B cell (primary cell): ENCODE results near the gene TNFRSF13B. TPM values are rescaled to one million over a fixed set of nuclear protein-coding genes. Genes with fewer than 3 reads are reported as not detected.

Source experiments
- ATAC-seq: fragments of 200-7000 bp; cut with Tn5 transposase; one replicate; pipeline ENCODE4 v1.10.0; 2021; ENCODE audit warnings: low read depth, mild to moderate bottlenecking, moderate number of reproducible peaks, moderate library complexity
- CTCF ChIA-PET: fragments of 350-600 bp; sonication (Branson Sonifier 250); formaldehyde crosslinking; loops from one replicate; lab custom pipeline; 2021; ENCODE audit warnings: antibody characterized with exemption, inconsistent platforms; lab: Charles Lee
- POLR2A ChIA-PET: fragments of 350-600 bp; sonication (Branson Sonifier 250); formaldehyde crosslinking; loops from one replicate; lab custom pipeline; 2021; ENCODE audit warnings: antibody characterized with exemption; lab: Charles Lee
- DNase-seq: peaks from one replicate; pipeline ENCODE4 v3.0.0; 2013
- H2AFZ ChIP-seq: 2 replicates; pipeline ENCODE4 v1.6.1; 2012; ENCODE audit warnings: mild to moderate bottlenecking, low read depth, low read length; ENCODE audit not compliant: insufficient read depth, poor library complexity, severe bottlenecking
- H3K27ac ChIP-seq, 2 donors: 1 replicate in 1 of 2; 2 replicates in 1 of 2; pipeline ENCODE4 v1.5.1; 2012 to 2013; ENCODE audit warnings: low read length in 2 of 2, mild to moderate bottlenecking in 2 of 2, moderate library complexity in 1 of 2
- H3K27me3 ChIP-seq, 4 experiments: fragments of 200-600 bp in 1 of 4; sonication (generic) in 1 of 4; replicated peaks in 1 of 4; 1 replicate in 2 of 4; 2 replicates in 2 of 4; pipeline versions ENCODE4 v1.6.1 to v1.7.0; 2013 to 2016; ENCODE audit warnings: low read length in 3 of 4, mild to moderate bottlenecking in 2 of 4, mixed read lengths in 1 of 4, moderate library complexity in 1 of 4; ENCODE audit not compliant: insufficient read depth in 4 of 4, control insufficient read depth in 3 of 4; ENCODE audit errors: control extremely low read depth in 1 of 4
- H3K36me3 ChIP-seq, 2 experiments: replicated peaks in 1 of 2; 1 replicate in 1 of 2; 2 replicates in 1 of 2; pipeline versions ENCODE4 v1.6.1 to v1.7.1; 2013; ENCODE audit warnings: low read length in 1 of 2; ENCODE audit not compliant: insufficient read depth in 2 of 2, control insufficient read depth in 1 of 2; ENCODE audit errors: control extremely low read depth in 1 of 2, extremely low read depth in 1 of 2
- H3K4me1 ChIP-seq, 2 donors: fragments of 200-600 bp in 1 of 2; sonication (generic) in 1 of 2; 1 replicate in 1 of 2; 2 replicates in 1 of 2; pipeline versions ENCODE4 v1.5.1 to v1.6.1; 2013 to 2017; ENCODE audit warnings: low read length in 2 of 2; ENCODE audit not compliant: control insufficient read depth in 2 of 2, insufficient read depth in 2 of 2
- H3K4me2 ChIP-seq: replicated peaks from 2 replicates; pipeline ENCODE3; 2012; ENCODE audit warnings: mild to moderate bottlenecking, low read depth, low read length; ENCODE audit not compliant: poor library complexity, severe bottlenecking
- H3K4me3 ChIP-seq, 5 experiments: fragments of 200-600 bp in 1 of 5; sonication (generic) in 1 of 5; 1 replicate in 3 of 5; 2 replicates in 2 of 5; pipeline versions ENCODE4 v1.5.1 to v1.7.0; 2011 to 2016; ENCODE audit warnings: low read length in 4 of 5, mild to moderate bottlenecking in 4 of 5, low read depth in 2 of 5, control low read depth in 1 of 5, moderate library complexity in 1 of 5; ENCODE audit not compliant: insufficient read depth in 1 of 5; ENCODE audit errors: control extremely low read depth in 1 of 5, extremely low read depth in 1 of 5
- H3K79me2 ChIP-seq: fragments of 200-600 bp; sonication (generic); one replicate; pipeline ENCODE4 v1.6.0; 2016; ENCODE audit warnings: low read length; ENCODE audit not compliant: control insufficient read depth, insufficient read depth
- H3K9ac ChIP-seq: fragments of 200-600 bp; sonication (generic); 2 replicates; pipeline ENCODE4 v1.6.1; 2017; ENCODE audit warnings: mild to moderate bottlenecking, low read length, moderate library complexity
- H3K9me3 ChIP-seq, 3 donors: one replicate each; pipeline versions ENCODE4 v1.6.1 to v1.7.1; 2013; ENCODE audit warnings: low read length in 2 of 3; ENCODE audit not compliant: control insufficient read depth in 2 of 3, insufficient read depth in 1 of 3; ENCODE audit errors: control extremely low read depth in 1 of 3
- H4K20me1 ChIP-seq: 2 replicates; pipeline ENCODE4 v1.6.0; 2012; ENCODE audit warnings: mild to moderate bottlenecking, low read length; ENCODE audit not compliant: insufficient read depth, control insufficient read depth, poor library complexity, severe bottlenecking
- H3K27ac Mint-ChIP-seq: one replicate; pipeline ENCODE4 v1.8.0; 2021; ENCODE audit warnings: mixed read lengths
- H3K27me3 Mint-ChIP-seq: one replicate; pipeline ENCODE4 v1.8.0; 2021; ENCODE audit warnings: mixed read lengths
- H3K4me1 Mint-ChIP-seq: one replicate; pipeline ENCODE4 v1.8.0; 2021; ENCODE audit warnings: mixed read lengths
- H3K4me3 Mint-ChIP-seq: one replicate; pipeline ENCODE4 v1.8.0; 2021; ENCODE audit warnings: mixed read lengths
- H3K9me3 Mint-ChIP-seq: one replicate; pipeline ENCODE4 v1.8.0; 2022; ENCODE audit warnings: mixed read lengths; ENCODE audit not compliant: insufficient read depth
- EZH2 ChIP-seq: IDR thresholded peaks from 2 replicates; pipeline ENCODE4 v1.6.1; 2012; ENCODE audit warnings: borderline replicate concordance, low read depth, mild to moderate bottlenecking, moderate library complexity, low read length; ENCODE audit not compliant: insufficient read depth, poor library complexity, severe bottlenecking
- WGBS: methylation state at CpG from one replicate; pipeline ENCODE4 v1.1.5; 2013; ENCODE audit warnings: missing lambda C conversion rate; ENCODE audit not compliant: insufficient coverage; 5-methylcytosine and 5-hydroxymethylcytosine counted together
- intact Hi-C: fragments of 100-400 bp; cut with micrococcal nuclease; formaldehyde crosslinking; loops from one replicate; pipeline ENCODE4 v1.10.0; 2022
- polyA plus RNA-seq: library from polyadenylated mRNA; depleted of rRNA; stranded (reverse); fragments of >200 nt; gene quantifications from 2 replicates; pipeline ENCODE4 v1.2.3, GENCODE V29; 2012
- total RNA-seq, 2 donors: library from RNA; stranded (reverse); fragments of 120-200 nt in 1 of 2; gene quantifications; 1 replicate in 1 of 2; 2 replicates in 1 of 2; pipeline versions ENCODE4 v1.2.3 to v1.2.4, GENCODE V29; 2013 to 2022
- TF ChIP-seq, protein P1 (sequence below): fragments of 200-600 bp; IDR thresholded peaks from one replicate; pipeline ENCODE4 v1.8.0; 2022; ENCODE audit warnings: antibody characterized with exemption, mild to moderate bottlenecking

The TNFRSF13B gene
- total and polyA plus RNA-seq, 2 donors (not counting 1 experiment from before 2014, with no cell fraction given) = 74.5 to 219 TPM

DNA sequence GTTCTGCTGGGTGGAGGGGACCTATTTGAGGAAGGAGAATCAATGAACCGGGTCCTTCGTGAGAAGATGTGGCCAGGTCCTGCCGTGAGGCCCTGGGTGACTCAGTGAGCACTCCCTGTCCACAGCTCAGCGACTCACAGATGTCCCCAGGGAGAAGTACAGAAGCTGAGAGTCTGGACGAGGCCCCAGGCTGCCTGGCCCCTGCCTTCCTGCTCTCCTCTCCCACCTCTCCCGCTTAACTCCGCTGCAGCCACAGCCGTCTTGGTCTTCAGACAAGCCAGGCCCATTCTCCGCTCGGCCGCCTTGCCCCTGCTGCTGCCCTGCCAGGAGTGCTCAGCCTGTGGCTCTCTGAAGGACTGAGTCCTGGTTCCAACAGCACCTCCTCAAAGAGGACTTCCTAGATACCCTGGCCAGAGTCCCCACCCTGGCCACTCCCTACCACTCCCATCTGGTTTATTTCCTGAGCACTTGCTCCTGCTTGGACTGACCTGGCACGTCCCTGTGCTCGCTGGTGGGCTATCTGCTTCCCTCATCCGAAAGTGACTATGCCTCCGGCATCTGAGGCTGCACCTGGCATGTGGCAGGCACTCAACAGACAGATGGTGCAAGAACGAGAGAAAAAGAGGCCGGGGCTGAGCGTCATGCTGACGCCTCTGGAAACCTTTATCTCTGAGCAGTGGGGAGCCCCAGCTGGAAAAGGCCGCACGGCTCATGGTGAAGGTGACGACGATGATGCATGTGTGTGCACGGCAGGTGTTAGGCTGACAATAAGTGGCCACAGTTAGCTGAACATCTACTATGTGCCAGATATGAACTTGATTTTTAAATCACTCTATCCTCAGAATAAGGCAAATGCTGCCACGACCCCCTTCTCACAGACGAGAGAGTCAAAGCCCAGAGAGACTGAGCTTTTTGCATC lies 9.2 kb upstream of the TNFRSF13B start:
- ChIA-PET CTCF (interaction anchor here (0.9 to 22.2 kb wide), 4 partner anchors 12 to 65 kb away, joined by 3 to 317 read pairs (median 17); no protein-coding TSS in a partner anchor), POLR2A (interaction anchor here (0.6 to 4.8 kb wide), 7 partner anchors 8 to 43 kb away, joined by 3 to 33 read pairs (median 5); partner anchors contain the start of gene TNFRSF13B)
- Mint-ChIP-seq H3K27ac (peak overlapping the region; percentile 99), H3K9me3 (no peaks in the 10 kb centered on the region), H3K4me1 (peaks cover 84% of the 10 kb centered on the region), H3K27me3 (no peaks in the 10 kb centered on the region), H3K4me3 (peak overlapping the region; percentile 97)
- Histone ChIP-seq H3K9me3 (no peaks in the 10 kb centered on the region), H3K4me2 (peak overlapping the region; percentile 75), H3K4me3 (peak overlapping the region in 2 of 5 experiments; percentile 19 to 23), H3K9ac (peak overlapping the region; percentile 39), H2AFZ (peak overlapping the region; percentile 53), H4K20me1 (no peaks in the 10 kb centered on the region), H3K4me1 (peaks cover 57 to 73% of the 10 kb centered on the region in 2 donors), H3K36me3 (no peaks in the 10 kb centered on the region), H3K79me2 (no peaks in the 10 kb centered on the region), H3K27ac (peak overlapping the region; percentile 89 to 90), H3K27me3 (no peaks in the 10 kb centered on the region)
- TF ChIP-seq, protein P1, sequence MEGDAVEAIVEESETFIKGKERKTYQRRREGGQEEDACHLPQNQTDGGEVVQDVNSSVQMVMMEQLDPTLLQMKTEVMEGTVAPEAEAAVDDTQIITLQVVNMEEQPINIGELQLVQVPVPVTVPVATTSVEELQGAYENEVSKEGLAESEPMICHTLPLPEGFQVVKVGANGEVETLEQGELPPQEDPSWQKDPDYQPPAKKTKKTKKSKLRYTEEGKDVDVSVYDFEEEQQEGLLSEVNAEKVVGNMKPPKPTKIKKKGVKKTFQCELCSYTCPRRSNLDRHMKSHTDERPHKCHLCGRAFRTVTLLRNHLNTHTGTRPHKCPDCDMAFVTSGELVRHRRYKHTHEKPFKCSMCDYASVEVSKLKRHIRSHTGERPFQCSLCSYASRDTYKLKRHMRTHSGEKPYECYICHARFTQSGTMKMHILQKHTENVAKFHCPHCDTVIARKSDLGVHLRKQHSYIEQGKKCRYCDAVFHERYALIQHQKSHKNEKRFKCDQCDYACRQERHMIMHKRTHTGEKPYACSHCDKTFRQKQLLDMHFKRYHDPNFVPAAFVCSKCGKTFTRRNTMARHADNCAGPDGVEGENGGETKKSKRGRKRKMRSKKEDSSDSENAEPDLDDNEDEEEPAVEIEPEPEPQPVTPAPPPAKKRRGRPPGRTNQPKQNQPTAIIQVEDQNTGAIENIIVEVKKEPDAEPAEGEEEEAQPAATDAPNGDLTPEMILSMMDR = no peak
- no peak for TF ChIP-seq EZH2
- ATAC-seq (peak; percentile 82), DNase-seq (peak; percentile 82)
- intact Hi-C loops = loop anchor here (1.0 to 2.0 kb wide), 3 partner anchors 7 to 16 kb away; no protein-coding TSS in a partner anchor
- 44% methylated on average over 20 of the region's 26 CpGs for WGBS
